ENCODE measurements around the gene CXCL16. TPM values are rescaled to one million over a fixed set of nuclear protein-coding genes. Genes with fewer than 3 reads are reported as not detected.

CXCL16 gene
- total RNA-seq, 1 experiment from 2014 or later: 22.1 TPM

GRCh38 chr17:4721203-4722135 lies 18.3 kb downstream of the CXCL16 start:
- H3K4me2 ChIP-seq (ENCODE audit: low read length): peak overlapping the region; percentile 37; the same call in 1 of the 2 replicates
- H3K79me2 ChIP-seq (ENCODE audit: low read length): no peaks in the 10 kb centered on the region
- no peaks in the 10 kb centered on the region for H4K20me1 ChIP-seq (ENCODE audit: low read length)
- no peak overlapping the region for H2AFZ ChIP-seq (ENCODE audit: low read length)
- H3F3A ChIP-seq (ENCODE audit: low read length, unreplicated experiment): no peaks in the 10 kb centered on the region
- H3K9me2 ChIP-seq (replicated peaks; ENCODE audit: low read length): no peaks in the 10 kb centered on the region
- H3K9me3 ChIP-seq (ENCODE audit: low read length): no peaks in the 10 kb centered on the region
- no peak overlapping the region for H3K27ac ChIP-seq (ENCODE audit: low read length)
- no peak overlapping the region for H3K4me3 ChIP-seq (ENCODE audit: low read length)
- DNase-seq: peak; percentile 82
- H3K9ac ChIP-seq (ENCODE audit: low read length): no peak overlapping the region
- TF ChIP-seq EZH2phosphoT487 (IDR thresholded peaks at IDR 0.05; ENCODE audit: borderline replicate concordance, low read length): no peak
- TF ChIP-seq EZH2 (IDR thresholded peaks at IDR 0.05; ENCODE audit: low read length, unreplicated experiment): no peak
- TF ChIP-seq CTCF (conservative IDR thresholded peaks at IDR 0.05; ENCODE audit: low read depth, low read length): no peak
- H3K27me3 ChIP-seq (ENCODE audit: low read length): no peaks in the 10 kb centered on the region
- H3K36me3 ChIP-seq (ENCODE audit: low read depth, low read length): no peaks in the 10 kb centered on the region
- ChIA-PET POLR2A (ENCODE audit: unreplicated experiment) (no interaction called here), CTCF (interaction anchor here (0.5 to 0.7 kb wide), 2 partner anchors 11 to 54 kb away, joined by 3 to 4 read pairs; partner anchors contain the start of gene ARRB2)
- peak; percentile 91 for ATAC-seq
- BruUV-seq (replicated peaks): no TSS peak
- intact Hi-C loops (cut with micrococcal nuclease): no loop called here
- H3K4me1 ChIP-seq (ENCODE audit: insufficient read depth, low read length): peaks cover 12% of the 10 kb centered on the region

- TF ChIP-seq EZH2phosphoT487 (IDR thresholded peaks at IDR 0.05; ENCODE audit: borderline replicate concordance, low read length): no peak
- Histone ChIP-seq H3F3A (ENCODE audit: low read length, unreplicated experiment) (no peaks in the 10 kb centered on the region), H3K27ac (ENCODE audit: low read length) (no peak overlapping the region), H3K9me2 (replicated peaks; ENCODE audit: low read length) (no peaks in the 10 kb centered on the region), H3K9me3 (ENCODE audit: low read length) (no peaks in the 10 kb centered on the region), H3K4me1 (ENCODE audit: insufficient read depth, low read length) (peaks cover 12% of the 10 kb centered on the region), H3K4me2 (ENCODE audit: low read length) (no peak overlapping the region), H4K20me1 (ENCODE audit: low read length) (no peaks in the 10 kb centered on the region), H3K9ac (ENCODE audit: low read length) (no peak overlapping the region), H3K36me3 (ENCODE audit: low read depth, low read length) (no peaks in the 10 kb centered on the region), H2AFZ (ENCODE audit: low read length) (no peak overlapping the region), H3K4me3 (ENCODE audit: low read length) (no peak overlapping the region), H3K27me3 (ENCODE audit: low read length) (no peaks in the 10 kb centered on the region), H3K79me2 (ENCODE audit: low read length) (no peaks in the 10 kb centered on the region)
- ChIA-PET CTCF (no interaction called here), POLR2A (ENCODE audit: unreplicated experiment) (no interaction called here)
- intact Hi-C loops (cut with micrococcal nuclease): no loop called here
- TSS peak; percentile 32 for BruUV-seq (replicated peaks)
- DNase-seq (no peak), ATAC-seq (no peak)
Observed at GRCh38 chr17:4720787-4721186, 18.9 kb downstream of the CXCL16 start.

- no peaks in the 10 kb centered on the region for H3K9me2 ChIP-seq (replicated peaks; ENCODE audit: low read length)
- intact Hi-C loops (cut with micrococcal nuclease): no loop called here
- no peaks in the 10 kb centered on the region for H3K79me2 ChIP-seq (ENCODE audit: low read length)
- no peak overlapping the region for H2AFZ ChIP-seq (ENCODE audit: low read length)
- no peak overlapping the region for H3K9ac ChIP-seq (ENCODE audit: low read length)
- BruUV-seq (replicated peaks): no TSS peak
- ChIA-PET CTCF (no interaction called here), POLR2A (ENCODE audit: unreplicated experiment) (no interaction called here)
- TF ChIP-seq CTCF (conservative IDR thresholded peaks at IDR 0.05; ENCODE audit: low read depth, low read length): no peak
- no peak for TF ChIP-seq EZH2 (IDR thresholded peaks at IDR 0.05; ENCODE audit: low read length, unreplicated experiment)
- TF ChIP-seq EZH2phosphoT487 (IDR thresholded peaks at IDR 0.05; ENCODE audit: borderline replicate concordance, low read length): no peak
- no peaks in the 10 kb centered on the region for H3K9me3 ChIP-seq (ENCODE audit: low read length)
- H4K20me1 ChIP-seq (ENCODE audit: low read length): no peaks in the 10 kb centered on the region
- H3K27me3 ChIP-seq (ENCODE audit: low read length): no peaks in the 10 kb centered on the region
- no peaks in the 10 kb centered on the region for H3K36me3 ChIP-seq (ENCODE audit: low read depth, low read length)
- no peak overlapping the region for H3K27ac ChIP-seq (ENCODE audit: low read length)
- H3K4me1 ChIP-seq (ENCODE audit: insufficient read depth, low read length): peaks cover 12% of the 10 kb centered on the region
- ATAC-seq: no peak
- H3F3A ChIP-seq (ENCODE audit: low read length, unreplicated experiment): no peaks in the 10 kb centered on the region
- no peak overlapping the region for H3K4me2 ChIP-seq (ENCODE audit: low read length)
- no peak for DNase-seq
- H3K4me3 ChIP-seq (ENCODE audit: low read length): no peak overlapping the region
Observed at GRCh38 chr17:4719684-4720221, 20.0 kb downstream of the CXCL16 start.
